GM18870 (cell line): ENCODE data around the gene MEAK7.
"Not testable (repeated sequence)": the region's sequence is repeated elsewhere in the genome, so short reads cannot be mapped to it uniquely, and the experiment has no call there.

Source experiments
- ATAC-seq: cut with Tn5 transposase; IDR thresholded peaks from one replicate; pipeline ENCODE4 v1.9.1; 2021; ENCODE audit warnings: moderate library complexity; ENCODE audit not compliant: unreplicated experiment

Gene MEAK7

GRCh38 chr16:84534815-84535214 is 30.4 kb upstream of the MEAK7 start:
- no peak for ATAC-seq

DNA sequence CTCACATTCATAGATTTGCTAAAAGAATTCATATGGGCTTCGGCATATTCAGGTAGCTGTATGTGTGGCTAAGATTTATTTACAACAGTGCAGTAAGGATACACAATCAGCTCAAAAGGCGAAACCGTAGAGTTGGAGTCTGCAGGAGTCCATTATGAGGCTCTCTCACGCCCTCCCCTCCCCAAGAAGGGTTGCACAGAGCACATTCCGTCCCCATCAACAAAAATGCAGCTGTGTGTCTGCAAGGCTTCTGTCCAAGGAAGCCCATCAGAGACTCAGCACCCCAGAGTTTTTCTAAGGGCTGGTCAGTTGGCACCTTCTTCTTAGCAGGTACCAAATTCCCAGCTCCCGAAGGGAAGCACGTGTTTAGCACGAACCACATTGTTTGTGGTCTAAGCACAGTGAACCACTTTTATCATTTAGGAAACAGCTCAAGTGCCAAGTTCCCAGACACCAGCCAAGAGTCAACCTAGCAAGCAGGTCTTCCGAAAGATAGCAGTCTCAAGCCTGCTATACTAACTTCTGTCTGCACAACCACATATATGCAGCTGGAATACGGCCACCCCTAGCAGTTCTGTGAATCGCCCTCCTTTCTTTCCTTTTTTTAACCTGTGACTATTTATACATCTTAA is 28.5 kb upstream of the MEAK7 start:
- ATAC-seq, result no peak

DNA sequence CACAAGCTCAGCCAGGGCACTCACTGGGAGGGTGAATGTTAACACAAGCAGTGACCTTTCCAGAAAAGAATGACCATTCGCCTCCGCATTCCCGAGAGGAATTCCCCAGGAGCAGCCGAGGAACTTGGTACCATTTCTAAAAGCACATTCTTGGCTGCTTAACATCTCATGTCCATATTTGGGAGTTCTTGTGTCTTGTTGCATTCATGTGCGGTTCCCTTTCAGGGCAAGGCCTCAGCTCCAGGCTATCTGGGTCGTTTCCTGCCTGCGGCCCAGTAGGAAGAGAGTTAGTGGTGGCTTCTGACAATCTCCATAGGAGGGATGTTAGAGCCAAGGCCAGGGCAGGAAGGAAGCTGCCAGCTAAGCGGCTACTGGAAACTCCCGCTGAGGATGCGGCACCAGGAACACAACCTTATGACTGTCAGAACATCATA is 27.8 kb upstream of the MEAK7 start:
- no peak for ATAC-seq

- no peak for ATAC-seq
Observed at GRCh38 chr16:84531671-84532111, 27.2 kb upstream of the MEAK7 start.

GRCh38 chr16:84530590-84530989 is 26.1 kb upstream of the MEAK7 start:
- no peak for ATAC-seq

- no peak for ATAC-seq
Observed at GRCh38 chr16:84529607-84530006, 25.1 kb upstream of the MEAK7 start.

GRCh38 chr16:84528322-84528721 is 23.9 kb upstream of the MEAK7 start:
- ATAC-seq, result no peak

DNA sequence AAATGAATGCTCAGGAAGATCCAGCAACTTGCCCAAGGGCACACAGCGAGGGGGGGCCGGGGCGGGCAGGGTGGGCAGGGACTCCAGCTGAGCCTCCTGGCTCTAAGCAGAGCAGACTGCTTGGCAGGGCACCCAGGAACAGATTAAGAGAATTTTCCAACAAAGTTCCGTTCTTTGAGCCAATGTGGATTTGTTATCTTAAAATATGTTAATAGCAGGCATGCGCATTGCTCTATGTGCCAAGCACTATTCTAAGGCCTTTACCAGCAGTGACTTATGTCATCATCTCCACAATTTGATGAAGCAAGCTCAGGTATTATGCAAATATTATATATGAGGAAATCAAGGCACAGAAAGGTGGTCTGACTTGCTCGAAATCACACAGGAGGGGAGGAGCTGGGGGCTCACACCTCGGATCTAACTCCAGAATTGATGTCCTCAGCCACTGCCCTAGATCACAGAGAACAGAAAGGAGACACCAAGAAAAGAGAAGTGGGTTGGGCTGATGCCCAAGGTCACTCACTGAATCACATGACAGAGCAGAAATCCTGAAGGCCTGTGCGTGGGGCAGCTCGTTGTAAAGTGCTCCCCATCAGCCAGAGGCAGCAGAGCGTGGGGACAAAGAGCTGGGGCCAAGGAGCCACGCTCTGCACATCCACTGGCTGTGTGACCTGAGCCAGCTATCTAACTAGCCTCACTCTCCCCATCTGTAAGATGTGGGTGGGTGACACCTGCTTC is 23.2 kb upstream of the MEAK7 start:
- ATAC-seq, result no peak

GRCh38 chr16:84526794-84527531 is 22.5 kb upstream of the MEAK7 start:
- no peak for ATAC-seq

DNA sequence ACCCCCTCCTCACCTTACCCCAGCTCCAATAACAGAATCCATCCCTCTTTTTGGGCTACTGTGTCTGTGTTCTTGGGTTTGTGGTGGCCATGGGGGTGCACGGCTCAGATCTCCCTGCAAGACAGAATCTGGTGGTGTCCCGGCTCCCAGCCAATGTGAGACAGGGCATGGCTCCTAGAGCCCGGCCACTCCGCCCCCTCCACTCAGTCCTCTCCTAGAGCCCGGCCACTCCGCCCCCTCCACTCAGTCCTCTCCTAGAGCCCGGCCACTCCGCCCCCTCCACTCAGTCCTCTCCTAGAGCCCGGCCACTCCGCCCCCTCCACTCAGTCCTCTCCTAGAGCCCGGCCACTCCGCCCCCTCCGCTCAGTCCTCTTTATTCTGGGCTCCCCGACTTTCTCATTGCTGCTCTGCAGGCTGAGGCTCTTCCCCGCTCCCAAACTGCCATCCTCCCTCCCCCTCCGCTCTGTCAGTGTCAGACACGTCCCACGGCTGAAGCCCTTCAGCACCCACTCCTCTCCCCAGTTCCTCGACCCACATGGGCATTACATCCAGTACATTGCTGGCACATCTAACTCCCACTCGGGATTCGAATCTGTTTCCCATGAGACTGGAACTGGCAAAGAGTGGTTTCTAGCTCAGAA is 20.6 kb upstream of the MEAK7 start:
- ATAC-seq, result not testable (repeated sequence)

GRCh38 chr16:84524346-84524920 is 20.0 kb upstream of the MEAK7 start:
- ATAC-seq, result no peak

DNA sequence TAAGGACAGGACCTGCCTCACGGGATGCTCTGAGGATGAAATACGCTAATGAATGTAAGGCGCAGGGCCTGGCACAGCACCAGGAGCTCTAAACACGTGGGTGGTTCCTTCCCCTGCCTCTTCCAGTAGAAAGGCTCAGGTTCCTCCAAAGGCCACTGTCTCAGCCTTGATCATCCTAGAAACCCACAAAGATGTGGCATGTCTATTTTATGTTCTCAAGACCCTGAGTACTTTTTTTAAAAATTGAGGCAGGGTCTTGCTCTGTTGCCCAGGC is 17.0 kb upstream of the MEAK7 start:
- ATAC-seq, result no peak

GRCh38 chr16:84520725-84521496 is 16.5 kb upstream of the MEAK7 start:
- no peak for ATAC-seq

GRCh38 chr16:84519855-84520254 is 15.4 kb upstream of the MEAK7 start:
- ATAC-seq, result no peak

GRCh38 chr16:84518804-84519341 is 14.4 kb upstream of the MEAK7 start:
- no peak for ATAC-seq

DNA sequence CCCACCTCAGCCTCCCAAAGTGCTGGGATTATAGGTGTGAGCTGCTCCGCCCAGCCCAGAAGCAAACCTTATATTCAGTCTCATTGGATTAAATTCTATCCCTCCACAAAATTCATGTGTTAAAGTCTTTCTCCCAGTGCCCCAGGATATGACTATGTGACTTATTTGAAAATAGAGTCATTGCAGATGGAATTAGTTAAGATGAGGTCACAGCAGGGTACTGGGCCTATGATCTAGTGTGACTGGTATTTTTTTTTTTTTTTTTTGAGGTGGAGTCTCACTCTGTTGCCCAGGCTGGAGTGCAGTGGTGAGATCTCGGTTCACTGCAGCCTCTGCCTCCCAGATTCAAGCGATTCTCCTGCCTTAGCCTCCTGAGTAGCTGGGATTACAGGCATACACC is 13.8 kb upstream of the MEAK7 start:
- not testable (repeated sequence) for ATAC-seq

DNA sequence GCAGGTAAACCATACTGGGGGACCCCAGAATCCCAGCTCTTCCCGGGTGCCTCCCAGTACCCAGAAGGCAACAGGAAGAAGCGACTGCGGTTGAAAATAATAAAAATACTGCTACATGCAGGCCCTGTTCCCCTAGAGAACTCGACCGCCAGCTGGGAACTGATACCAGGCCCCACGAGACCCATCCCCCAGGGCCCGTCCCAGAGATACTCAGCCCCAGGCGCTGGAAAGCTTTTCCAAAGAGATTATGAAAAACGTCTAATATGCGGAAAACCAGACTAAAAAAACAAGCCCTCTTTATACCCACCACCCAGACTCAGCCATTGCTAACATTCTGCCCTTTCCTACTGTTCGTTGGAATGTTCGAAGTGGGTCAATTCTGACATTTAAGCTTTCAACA is 12.9 kb upstream of the MEAK7 start:
- ATAC-seq, result no peak

DNA sequence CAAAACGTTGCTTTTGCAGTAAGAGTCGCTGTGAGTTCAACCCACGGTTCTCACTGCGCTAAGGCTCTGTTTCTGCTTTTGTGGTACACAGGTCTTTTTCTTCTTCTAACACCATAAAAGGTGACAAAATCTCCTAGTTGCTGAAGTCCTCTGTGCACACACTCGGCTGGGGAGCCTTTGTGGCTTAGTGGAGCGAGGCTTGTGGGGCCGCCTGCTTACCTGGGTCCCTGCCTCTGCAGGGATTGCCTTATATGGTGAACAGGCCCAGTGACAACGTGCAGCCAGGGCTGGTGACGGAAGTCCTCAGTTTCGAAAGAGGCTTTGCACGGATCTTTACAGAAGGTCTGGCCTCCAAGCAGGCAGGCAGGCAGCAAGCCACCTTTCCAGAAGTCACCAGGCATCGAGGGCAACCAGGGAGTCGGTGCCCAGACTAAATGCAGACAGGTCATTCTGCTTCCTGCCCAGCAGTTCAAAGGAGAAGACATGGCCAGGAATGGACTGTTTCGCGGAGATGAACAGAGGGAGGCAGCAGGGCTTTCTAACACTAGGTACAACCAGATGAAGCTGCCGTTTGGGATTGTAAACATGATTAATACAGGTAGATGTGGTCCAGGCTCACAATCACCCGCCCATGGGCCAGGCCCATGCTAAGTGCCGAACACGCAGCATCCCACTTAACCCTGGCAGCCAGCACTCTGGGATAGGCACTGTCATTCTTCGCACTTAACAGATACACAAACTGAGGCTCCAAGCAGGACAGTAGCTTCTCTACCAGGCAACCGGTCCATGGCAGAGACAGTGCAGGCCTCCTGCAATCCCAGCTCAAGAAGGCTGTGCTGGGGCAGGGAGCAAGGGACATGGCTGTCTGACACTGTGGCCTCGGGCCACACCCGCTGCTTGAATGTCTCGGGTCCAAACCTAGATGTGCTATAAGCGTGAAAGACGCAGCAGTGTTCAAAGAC is 10.7 kb upstream of the MEAK7 start:
- ATAC-seq, result peak; percentile 57

DNA sequence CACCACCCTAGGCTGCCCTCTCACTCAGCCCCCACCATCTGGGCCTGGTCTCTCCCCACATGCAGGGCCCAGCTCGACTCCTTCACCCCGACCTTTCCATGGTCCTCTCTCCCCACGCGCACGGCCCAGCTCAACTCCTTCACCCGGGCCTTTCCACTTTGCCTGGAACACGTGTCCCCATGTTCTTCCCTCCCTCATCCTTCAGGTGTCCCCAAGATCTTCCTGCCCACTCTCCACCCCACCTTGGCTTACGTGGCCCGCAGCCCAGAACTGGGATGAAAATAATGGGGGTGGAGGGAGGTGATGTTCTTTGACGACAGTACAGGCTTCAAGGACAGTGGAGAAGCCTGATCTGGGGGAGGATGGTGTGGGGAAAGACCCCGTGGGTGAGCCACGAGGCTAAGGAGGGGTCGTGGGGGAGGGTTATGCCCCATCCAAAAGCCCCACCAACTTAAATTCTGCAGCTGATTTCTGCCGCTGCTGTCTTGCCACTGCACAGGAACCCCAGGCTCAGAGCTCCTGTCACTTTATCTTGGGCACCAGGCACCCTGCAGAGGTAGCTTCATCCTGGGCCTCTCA is 9.9 kb upstream of the MEAK7 start:
- peak; percentile 25 for ATAC-seq
